ENCODE data around the gene HBQ1.

DNA sequence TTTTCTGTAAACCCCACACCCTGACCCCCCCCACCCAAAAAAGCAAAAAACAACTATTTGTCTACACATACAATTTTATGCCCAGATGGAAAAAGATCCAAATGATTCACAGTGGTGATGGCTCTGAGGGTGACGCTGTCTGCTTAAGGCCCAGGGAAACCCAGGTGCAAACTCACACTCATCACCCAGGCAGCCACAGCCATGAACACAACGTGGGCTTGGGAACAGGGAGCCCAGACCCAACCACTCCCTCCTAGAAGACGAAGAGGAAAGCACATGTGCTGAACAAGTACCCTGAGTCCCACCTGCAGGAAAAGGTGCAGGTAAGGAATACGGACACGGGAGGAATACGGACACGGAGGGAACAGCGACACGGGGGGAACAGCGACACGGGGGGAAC, 5.4 kb downstream of the HBQ1 start:
- TF ChIP-seq, protein P1, sequence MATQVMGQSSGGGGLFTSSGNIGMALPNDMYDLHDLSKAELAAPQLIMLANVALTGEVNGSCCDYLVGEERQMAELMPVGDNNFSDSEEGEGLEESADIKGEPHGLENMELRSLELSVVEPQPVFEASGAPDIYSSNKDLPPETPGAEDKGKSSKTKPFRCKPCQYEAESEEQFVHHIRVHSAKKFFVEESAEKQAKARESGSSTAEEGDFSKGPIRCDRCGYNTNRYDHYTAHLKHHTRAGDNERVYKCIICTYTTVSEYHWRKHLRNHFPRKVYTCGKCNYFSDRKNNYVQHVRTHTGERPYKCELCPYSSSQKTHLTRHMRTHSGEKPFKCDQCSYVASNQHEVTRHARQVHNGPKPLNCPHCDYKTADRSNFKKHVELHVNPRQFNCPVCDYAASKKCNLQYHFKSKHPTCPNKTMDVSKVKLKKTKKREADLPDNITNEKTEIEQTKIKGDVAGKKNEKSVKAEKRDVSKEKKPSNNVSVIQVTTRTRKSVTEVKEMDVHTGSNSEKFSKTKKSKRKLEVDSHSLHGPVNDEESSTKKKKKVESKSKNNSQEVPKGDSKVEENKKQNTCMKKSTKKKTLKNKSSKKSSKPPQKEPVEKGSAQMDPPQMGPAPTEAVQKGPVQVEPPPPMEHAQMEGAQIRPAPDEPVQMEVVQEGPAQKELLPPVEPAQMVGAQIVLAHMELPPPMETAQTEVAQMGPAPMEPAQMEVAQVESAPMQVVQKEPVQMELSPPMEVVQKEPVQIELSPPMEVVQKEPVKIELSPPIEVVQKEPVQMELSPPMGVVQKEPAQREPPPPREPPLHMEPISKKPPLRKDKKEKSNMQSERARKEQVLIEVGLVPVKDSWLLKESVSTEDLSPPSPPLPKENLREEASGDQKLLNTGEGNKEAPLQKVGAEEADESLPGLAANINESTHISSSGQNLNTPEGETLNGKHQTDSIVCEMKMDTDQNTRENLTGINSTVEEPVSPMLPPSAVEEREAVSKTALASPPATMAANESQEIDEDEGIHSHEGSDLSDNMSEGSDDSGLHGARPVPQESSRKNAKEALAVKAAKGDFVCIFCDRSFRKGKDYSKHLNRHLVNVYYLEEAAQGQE (tag by site-specific recombination; IDR thresholded peaks at IDR 0.05) = no peak
- TF ChIP-seq, protein P2, sequence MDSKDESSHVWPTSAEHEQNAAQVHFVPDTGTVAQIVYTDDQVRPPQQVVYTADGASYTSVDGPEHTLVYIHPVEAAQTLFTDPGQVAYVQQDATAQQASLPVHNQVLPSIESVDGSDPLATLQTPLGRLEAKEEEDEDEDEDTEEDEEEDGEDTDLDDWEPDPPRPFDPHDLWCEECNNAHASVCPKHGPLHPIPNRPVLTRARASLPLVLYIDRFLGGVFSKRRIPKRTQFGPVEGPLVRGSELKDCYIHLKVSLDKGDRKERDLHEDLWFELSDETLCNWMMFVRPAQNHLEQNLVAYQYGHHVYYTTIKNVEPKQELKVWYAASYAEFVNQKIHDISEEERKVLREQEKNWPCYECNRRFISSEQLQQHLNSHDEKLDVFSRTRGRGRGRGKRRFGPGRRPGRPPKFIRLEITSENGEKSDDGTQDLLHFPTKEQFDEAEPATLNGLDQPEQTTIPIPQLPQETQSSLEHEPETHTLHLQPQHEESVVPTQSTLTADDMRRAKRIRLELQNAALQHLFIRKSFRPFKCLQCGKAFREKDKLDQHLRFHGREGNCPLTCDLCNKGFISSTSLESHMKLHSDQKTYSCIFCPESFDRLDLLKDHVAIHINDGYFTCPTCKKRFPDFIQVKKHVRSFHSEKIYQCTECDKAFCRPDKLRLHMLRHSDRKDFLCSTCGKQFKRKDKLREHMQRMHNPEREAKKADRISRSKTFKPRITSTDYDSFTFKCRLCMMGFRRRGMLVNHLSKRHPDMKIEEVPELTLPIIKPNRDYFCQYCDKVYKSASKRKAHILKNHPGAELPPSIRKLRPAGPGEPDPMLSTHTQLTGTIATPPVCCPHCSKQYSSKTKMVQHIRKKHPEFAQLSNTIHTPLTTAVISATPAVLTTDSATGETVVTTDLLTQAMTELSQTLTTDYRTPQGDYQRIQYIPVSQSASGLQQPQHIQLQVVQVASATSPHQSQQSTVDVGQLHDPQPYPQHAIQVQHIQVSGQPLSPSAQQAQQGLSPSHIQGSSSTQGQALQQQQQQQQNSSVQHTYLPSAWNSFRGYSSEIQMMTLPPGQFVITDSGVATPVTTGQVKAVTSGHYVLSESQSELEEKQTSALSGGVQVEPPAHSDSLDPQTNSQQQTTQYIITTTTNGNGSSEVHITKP (tag by site-specific recombination; IDR thresholded peaks at IDR 0.05) = no peak
- TF ChIP-seq, protein P3, sequence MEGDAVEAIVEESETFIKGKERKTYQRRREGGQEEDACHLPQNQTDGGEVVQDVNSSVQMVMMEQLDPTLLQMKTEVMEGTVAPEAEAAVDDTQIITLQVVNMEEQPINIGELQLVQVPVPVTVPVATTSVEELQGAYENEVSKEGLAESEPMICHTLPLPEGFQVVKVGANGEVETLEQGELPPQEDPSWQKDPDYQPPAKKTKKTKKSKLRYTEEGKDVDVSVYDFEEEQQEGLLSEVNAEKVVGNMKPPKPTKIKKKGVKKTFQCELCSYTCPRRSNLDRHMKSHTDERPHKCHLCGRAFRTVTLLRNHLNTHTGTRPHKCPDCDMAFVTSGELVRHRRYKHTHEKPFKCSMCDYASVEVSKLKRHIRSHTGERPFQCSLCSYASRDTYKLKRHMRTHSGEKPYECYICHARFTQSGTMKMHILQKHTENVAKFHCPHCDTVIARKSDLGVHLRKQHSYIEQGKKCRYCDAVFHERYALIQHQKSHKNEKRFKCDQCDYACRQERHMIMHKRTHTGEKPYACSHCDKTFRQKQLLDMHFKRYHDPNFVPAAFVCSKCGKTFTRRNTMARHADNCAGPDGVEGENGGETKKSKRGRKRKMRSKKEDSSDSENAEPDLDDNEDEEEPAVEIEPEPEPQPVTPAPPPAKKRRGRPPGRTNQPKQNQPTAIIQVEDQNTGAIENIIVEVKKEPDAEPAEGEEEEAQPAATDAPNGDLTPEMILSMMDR (tag by site-specific recombination; IDR thresholded peaks at IDR 0.05) = no peak
